Left ventricle myocardium inferior (tissue), 1 donor: ENCODE data around the gene SAMD1. TPM values are rescaled to one million over a fixed set of nuclear protein-coding genes. Genes with fewer than 3 reads are reported as not detected.
A peak's percentile ranks its signal among the peaks of the same experiment; 100 is the strongest.

Experiments
- DNase-seq: peaks from one replicate; pipeline ENCODE4 v3.0.0-alpha.2; 2020
- H3K27ac ChIP-seq: fragments of 200-600 bp; replicated peaks from 2 replicates; pipeline ENCODE4 v1.8.0; 2021
- H3K27me3 ChIP-seq: fragments of 200-600 bp; 2 replicates; pipeline ENCODE4 v1.8.0; 2021; ENCODE audit warnings: low read depth
- H3K36me3 ChIP-seq: fragments of 200-600 bp; 2 replicates; pipeline ENCODE4 v1.8.0; 2021
- H3K4me1 ChIP-seq: fragments of 200-600 bp; 2 replicates; pipeline ENCODE4 v1.8.0; 2021
- H3K4me3 ChIP-seq: fragments of 200-600 bp; 2 replicates; pipeline ENCODE4 v1.8.0; 2021; ENCODE audit warnings: mild to moderate bottlenecking, moderate library complexity
- H3K9me3 ChIP-seq: fragments of 200-600 bp; replicated peaks from 2 replicates; pipeline ENCODE4 v1.8.0; 2021
- intact Hi-C: fragments of 100-400 bp; cut with micrococcal nuclease; formaldehyde crosslinking; loops from one replicate; pipeline ENCODE4 v1.11.0; 2022
- long read RNA-seq: library from polyadenylated mRNA; unstranded; transcript quantifications from one replicate; pipeline ENCODE4 v2.0.0, GENCODE V29; 2021
- total RNA-seq: library from RNA; stranded (reverse); fragmentation: NEBNext Ultra II Directional; extraction: Animal tissue kit (Norgen Biotek cat#: 25700); gene quantifications from one replicate; pipeline ENCODE4 v1.2.1, GENCODE V29; 2021
- TF ChIP-seq, protein P1 (sequence below): fragments of 200-600 bp; IDR thresholded peaks from 2 replicates; pipeline ENCODE4 v1.8.0; 2021; ENCODE audit warnings: antibody characterized with exemption, mild to moderate bottlenecking, borderline replicate concordance
- donor health status: DM: no; HTN: yes; CAD: no; lungs with severe emphysema.

SAMD1 gene
- 46.7 TPM for total RNA-seq
- long read RNA-seq, transcript SAMD1-202 (5 exons, 2,164 nt), result major isoform, 57 of 78 reads
- long read RNA-seq, partial matches to known transcripts, result 3 of 78 reads
- long read RNA-seq, other reads (novel, unspliced or antisense), result 18 of 78 reads

DNA sequence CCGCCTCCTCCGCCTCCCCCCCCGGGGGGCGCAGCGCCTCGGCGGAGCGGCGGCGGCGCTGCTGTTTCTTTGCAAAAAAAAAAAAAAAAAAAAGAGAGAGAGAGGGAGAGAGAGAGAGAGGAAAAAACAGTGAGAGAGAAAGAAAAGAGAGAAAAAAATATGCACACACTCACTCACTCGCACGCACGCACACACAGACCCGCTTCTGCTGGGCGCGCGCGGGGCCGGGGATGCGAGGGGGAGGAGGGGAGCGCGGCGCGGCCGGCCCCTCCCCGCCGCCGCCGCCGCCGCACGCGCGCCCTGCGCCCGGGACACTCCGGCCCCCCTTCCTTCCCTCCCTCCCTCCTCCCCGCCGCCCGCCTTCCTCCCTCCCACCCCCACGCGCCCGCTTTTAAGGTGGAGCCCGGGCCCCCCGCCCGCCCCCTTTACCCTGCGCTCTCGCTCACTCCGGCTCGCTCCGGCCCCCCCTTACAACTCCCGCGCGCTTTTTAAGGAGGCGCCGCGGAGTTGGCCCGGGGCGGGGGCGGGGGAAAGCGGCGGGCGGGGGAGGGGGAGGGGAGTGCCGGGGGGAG, at the start of gene SAMD1:
SAMD1 (minus strand) TSS at position 243 of the 572 bp plus-strand sequence.
- peaks cover 24% of the 10 kb centered on the region for H3K4me1 ChIP-seq
- intact Hi-C loops, result no loop called here
- DNase-seq, result peak; percentile 95
- TF ChIP-seq, protein P1, sequence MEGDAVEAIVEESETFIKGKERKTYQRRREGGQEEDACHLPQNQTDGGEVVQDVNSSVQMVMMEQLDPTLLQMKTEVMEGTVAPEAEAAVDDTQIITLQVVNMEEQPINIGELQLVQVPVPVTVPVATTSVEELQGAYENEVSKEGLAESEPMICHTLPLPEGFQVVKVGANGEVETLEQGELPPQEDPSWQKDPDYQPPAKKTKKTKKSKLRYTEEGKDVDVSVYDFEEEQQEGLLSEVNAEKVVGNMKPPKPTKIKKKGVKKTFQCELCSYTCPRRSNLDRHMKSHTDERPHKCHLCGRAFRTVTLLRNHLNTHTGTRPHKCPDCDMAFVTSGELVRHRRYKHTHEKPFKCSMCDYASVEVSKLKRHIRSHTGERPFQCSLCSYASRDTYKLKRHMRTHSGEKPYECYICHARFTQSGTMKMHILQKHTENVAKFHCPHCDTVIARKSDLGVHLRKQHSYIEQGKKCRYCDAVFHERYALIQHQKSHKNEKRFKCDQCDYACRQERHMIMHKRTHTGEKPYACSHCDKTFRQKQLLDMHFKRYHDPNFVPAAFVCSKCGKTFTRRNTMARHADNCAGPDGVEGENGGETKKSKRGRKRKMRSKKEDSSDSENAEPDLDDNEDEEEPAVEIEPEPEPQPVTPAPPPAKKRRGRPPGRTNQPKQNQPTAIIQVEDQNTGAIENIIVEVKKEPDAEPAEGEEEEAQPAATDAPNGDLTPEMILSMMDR, result no peak
- peaks cover 12% of the 10 kb centered on the region for H3K9me3 ChIP-seq
- peak within 1 kb of the TSS; percentile 98 for H3K27ac ChIP-seq
- H3K36me3 ChIP-seq, result peaks cover 28% of the 10 kb centered on the region
- H3K4me3 ChIP-seq, result peak within 1 kb of the TSS; percentile 95
- no peaks in the 10 kb centered on the region for H3K27me3 ChIP-seq

DNA sequence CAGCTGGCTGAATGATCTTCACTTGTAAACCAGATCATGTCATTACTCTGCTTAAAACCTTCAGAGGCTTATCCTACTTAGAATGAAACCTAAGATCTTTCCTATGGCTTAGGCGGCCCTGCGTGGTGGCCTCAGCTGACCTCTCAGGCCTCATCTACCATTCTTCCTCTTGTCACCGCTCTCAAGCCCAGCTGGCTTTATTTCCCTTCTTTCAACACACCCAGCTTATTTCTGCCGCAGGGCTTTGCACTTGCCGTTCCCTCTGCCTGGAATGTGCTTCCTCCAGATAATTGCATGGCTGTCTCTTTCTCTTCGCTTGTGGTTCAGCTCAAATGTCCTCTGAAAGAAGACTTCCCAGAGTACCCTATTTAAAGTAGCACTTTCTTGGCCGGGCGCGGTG, 49.4 kb upstream of the SAMD1 start:
- intact Hi-C loops, result no loop called here
- Histone ChIP-seq H3K4me3 (no peak overlapping the region), H3K27ac (peak overlapping the region; percentile 92), H3K36me3 (no peaks in the 10 kb centered on the region), H3K9me3 (no peaks in the 10 kb centered on the region), H3K27me3 (no peaks in the 10 kb centered on the region), H3K4me1 (peaks cover 54% of the 10 kb centered on the region)
- TF ChIP-seq, protein P1, result no peak
- DNase-seq, result no peak

DNA sequence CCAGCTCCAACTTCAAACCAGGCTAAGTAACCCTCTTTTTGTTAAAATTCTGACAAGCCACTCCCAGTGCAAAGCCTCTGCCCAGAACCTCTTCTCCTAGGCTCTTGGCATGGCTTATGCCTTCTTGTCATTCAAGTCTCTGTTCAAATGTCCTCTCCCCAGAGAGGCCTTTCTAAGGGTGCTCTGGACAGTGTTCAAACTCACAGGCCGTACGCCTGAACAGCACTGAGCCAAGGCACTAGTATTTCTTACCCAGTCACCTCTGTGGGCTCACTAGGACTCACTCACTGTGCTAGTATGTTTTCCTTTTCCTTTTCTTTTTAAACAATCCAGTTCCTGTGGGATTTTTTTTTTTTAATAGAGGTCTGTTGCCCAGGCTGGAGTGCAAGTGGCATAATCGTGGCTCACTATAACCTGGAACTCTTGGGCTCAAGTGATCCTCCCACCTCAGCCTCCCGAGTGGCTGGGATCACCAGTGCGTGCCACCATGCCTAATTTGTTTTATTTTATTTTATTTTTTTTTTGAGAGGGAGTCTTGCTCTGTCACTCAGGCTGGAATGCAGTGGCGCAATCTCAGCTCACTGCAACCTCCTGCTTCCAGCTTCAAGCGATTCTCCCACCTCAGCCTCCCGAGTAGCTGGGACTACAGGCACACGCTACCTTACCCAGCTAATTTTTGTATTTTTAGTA, 48.2 kb upstream of the SAMD1 start:
- intact Hi-C loops, result no loop called here
- Histone ChIP-seq H3K9me3 (no peaks in the 10 kb centered on the region), H3K27ac (peak overlapping the region; percentile 92), H3K4me3 (peak overlapping the region; percentile 76), H3K4me1 (peaks cover 50% of the 10 kb centered on the region), H3K36me3 (no peaks in the 10 kb centered on the region), H3K27me3 (no peaks in the 10 kb centered on the region)
- TF ChIP-seq, protein P1, result no peak
- DNase-seq, result no peak

DNA sequence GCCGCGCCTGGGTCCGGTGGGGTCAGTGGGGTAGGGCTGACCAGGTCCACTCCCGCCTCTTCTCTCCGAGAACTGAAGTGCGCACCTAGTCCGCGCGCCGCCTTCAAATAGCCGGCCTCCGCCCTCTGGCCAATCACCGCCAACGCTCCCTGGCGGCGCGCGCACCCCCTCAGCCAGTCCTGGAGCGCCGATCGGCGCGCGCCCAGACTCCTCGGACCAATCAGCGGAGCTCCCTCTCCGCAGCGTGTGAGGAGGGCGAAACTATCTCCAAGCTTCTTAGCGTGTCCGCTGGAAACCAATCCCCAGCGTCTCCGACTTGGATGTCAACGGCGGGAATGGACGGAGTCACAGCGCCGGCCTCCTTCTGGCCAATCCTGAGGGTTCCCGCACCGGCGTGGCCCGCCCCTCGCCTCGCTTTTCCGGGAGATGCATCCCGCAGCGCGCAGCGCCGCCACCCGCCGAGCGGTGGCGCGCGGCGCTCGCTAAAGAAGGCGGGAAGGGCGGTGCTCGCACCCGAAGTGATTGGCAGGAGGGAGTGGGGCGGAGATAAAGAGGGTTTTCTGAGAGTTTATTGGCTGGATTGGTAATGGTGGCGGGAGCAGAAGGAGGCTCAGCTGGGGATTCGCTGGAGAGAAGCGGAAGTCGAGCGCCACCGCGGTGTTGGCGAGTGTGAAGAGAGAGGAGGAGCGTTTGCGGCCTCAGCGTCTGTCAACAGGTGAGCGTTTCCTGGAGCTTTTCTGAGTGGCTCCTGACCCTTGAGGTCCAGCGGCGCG, 46.1 kb upstream of the SAMD1 start, which contains the start of gene ASF1B:
ASF1B (minus strand) TSS at position 81 of the 773 bp plus-strand sequence. CDS start 133 bp downstream, outside the sequence.
- peak within 1 kb of the TSS; percentile 76 for H3K4me3 ChIP-seq
- H3K27me3 ChIP-seq, result no peaks in the 10 kb centered on the region
- peaks cover 46% of the 10 kb centered on the region for H3K4me1 ChIP-seq
- intact Hi-C loops, result no loop called here
- DNase-seq, result peak; percentile 99
- TF ChIP-seq, protein P1, result peak; percentile 87
- no peaks in the 10 kb centered on the region for H3K9me3 ChIP-seq
- no peaks in the 10 kb centered on the region for H3K36me3 ChIP-seq
- peak within 1 kb of the TSS; percentile 92 for H3K27ac ChIP-seq

DNA sequence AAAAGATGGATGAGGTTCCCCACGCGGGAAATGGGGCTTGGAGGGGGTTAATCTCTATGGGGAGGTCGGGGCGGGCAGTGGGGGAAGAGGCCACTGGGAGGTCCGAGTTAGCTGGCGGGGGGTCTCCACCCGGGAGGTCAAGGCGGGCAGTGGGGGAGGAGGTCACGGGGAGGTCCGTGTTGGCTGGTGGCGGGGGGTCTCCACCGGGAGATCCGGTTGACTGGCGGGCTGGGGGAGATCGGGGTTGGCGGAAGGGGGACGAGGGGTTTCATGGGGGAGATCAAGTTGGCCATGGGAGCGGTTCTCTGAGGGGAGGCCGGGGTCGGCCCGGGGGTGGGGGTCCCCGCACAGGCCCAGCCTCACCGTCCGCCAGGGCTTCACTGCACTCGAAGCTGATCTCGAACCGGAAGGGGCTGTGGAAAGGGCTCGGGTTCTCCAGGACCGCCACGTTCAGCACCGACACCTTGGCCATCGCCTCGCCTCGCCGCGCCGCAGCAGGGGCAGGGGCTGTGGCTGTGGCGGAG, 45.5 kb upstream of the SAMD1 start:
- H3K36me3 ChIP-seq, result no peaks in the 10 kb centered on the region
- TF ChIP-seq, protein P1, result no peak
- H3K9me3 ChIP-seq, result no peaks in the 10 kb centered on the region
- H3K4me3 ChIP-seq, result peak overlapping the region; percentile 76
- no peaks in the 10 kb centered on the region for H3K27me3 ChIP-seq
- no peak for DNase-seq
- intact Hi-C loops, result no loop called here
- H3K27ac ChIP-seq, result peak overlapping the region; percentile 74
- peaks cover 46% of the 10 kb centered on the region for H3K4me1 ChIP-seq
